OCI-LY3 (cell line): ENCODE results near the gene BRPF1.

Experiments used
- CTCF ChIP-seq: fragments of 200-600, 300-600 bp; sonication (generic); IDR thresholded peaks from 2 replicates; pipeline ENCODE4 v1.5.1; 2014; ENCODE audit warnings: antibody characterized with exemption, low read length, low read depth
- EZH2phosphoT487 ChIP-seq: fragments of 200-600 bp; shearing (Covaris generic); IDR thresholded peaks from 2 replicates; pipeline ENCODE4 v1.6.1; 2018; ENCODE audit warnings: antibody characterized with exemption, mixed run types, low read depth

GRCh38 chr3:9713142-9713541 lies 18.4 kb upstream of the BRPF1 start:
- TF ChIP-seq CTCF (no peak), EZH2phosphoT487 (no peak)
